IMR-90 (cell line): ENCODE measurements around the gene SIPA1L3. TPM values are rescaled to one million over a fixed set of nuclear protein-coding genes. Genes with fewer than 3 reads are reported as not detected.

Source experiments
- ATAC-seq: fragments of 200-7000 bp; cut with Tn5 transposase; 2 replicates; pipeline ENCODE4 v1.9.1; 2020; ENCODE audit warnings: low read depth, mild to moderate bottlenecking, moderate library complexity
- BruUV-seq: library from RNA; stranded (reverse); fragments of 400-500 nt; replicated peaks from 2 replicates; lab custom pipeline; 2021; lab: Mats Ljungman, UMichigan
- CTCF ChIA-PET: fragments of 300-600 bp; formaldehyde crosslinking; extraction: SDS; loops from one replicate; lab custom pipeline; 2021; ENCODE audit warnings: antibody characterized with exemption; lab: Yijun Ruan, JAX
- POLR2A ChIA-PET: fragments of 300-600 bp; sonication (Branson Sonifier 250); formaldehyde crosslinking; loops from one replicate; lab custom pipeline; 2022; ENCODE audit warnings: antibody characterized with exemption; ENCODE audit not compliant: unreplicated experiment; lab: Charles Lee
- DNase-seq: peaks from one replicate; pipeline ENCODE4 v3.0.0; 2013
- H2AFZ ChIP-seq: replicated peaks from 2 replicates; pipeline ENCODE3; 2013; ENCODE audit warnings: low read length, mild to moderate bottlenecking; ENCODE audit not compliant: poor library complexity
- H2AK5ac ChIP-seq: 2 replicates; pipeline ENCODE4 v1.6.1; 2013; ENCODE audit warnings: low read depth, low read length, inconsistent platforms
- H2AK9ac ChIP-seq: replicated peaks from 2 replicates; pipeline ENCODE3; 2013; ENCODE audit warnings: mild to moderate bottlenecking, low read depth, low read length, moderate library complexity; ENCODE audit not compliant: poor library complexity
- H2BK120ac ChIP-seq: 2 replicates; pipeline ENCODE4 v1.6.1; 2013; ENCODE audit warnings: low read depth, low read length, inconsistent platforms
- H2BK15ac ChIP-seq: 3 replicates; pipeline ENCODE4 v1.6.1; 2013; ENCODE audit warnings: low read depth, low read length, inconsistent platforms
- H2BK20ac ChIP-seq: 2 replicates; pipeline ENCODE4 v1.6.1; 2013; ENCODE audit warnings: low read depth, mild to moderate bottlenecking, inconsistent platforms, low read length, moderate library complexity
- H2BK5ac ChIP-seq: 2 replicates; pipeline ENCODE4 v1.6.1; 2013; ENCODE audit warnings: mild to moderate bottlenecking, low read depth, low read length, inconsistent platforms; ENCODE audit not compliant: poor library complexity, severe bottlenecking
- H3K14ac ChIP-seq: replicated peaks from 2 replicates; pipeline ENCODE4 v1.6.1; 2013; ENCODE audit warnings: low read depth, low read length, inconsistent platforms
- H3K18ac ChIP-seq: 2 replicates; pipeline ENCODE4 v1.6.1; 2013; ENCODE audit warnings: low read depth, low read length, control low read depth
- H3K23ac ChIP-seq: 2 replicates; pipeline ENCODE4 v1.6.1; 2013; ENCODE audit warnings: low read depth, low read length, inconsistent platforms
- H3K27ac ChIP-seq: 2 replicates; pipeline ENCODE4 v1.5.1; 2013; ENCODE audit warnings: mild to moderate bottlenecking, control low read depth, low read length; ENCODE audit not compliant: insufficient read depth
- H3K27me3 ChIP-seq: 2 replicates; pipeline ENCODE4 v1.6.1; 2013; ENCODE audit warnings: low read length; ENCODE audit not compliant: control insufficient read depth, insufficient read depth
- H3K36me3 ChIP-seq: 2 replicates; pipeline ENCODE4 v1.6.1; 2013; ENCODE audit warnings: low read length, mixed read lengths; ENCODE audit not compliant: control insufficient read depth, insufficient read depth
- H3K4ac ChIP-seq: 2 replicates; pipeline ENCODE4 v1.6.1; 2013; ENCODE audit warnings: low read depth, low read length, inconsistent platforms
- H3K4me1 ChIP-seq: 2 replicates; pipeline ENCODE4 v1.6.1; 2013; ENCODE audit warnings: low read length, mixed read lengths; ENCODE audit not compliant: control insufficient read depth, insufficient read depth
- H3K4me2 ChIP-seq: 2 replicates; pipeline ENCODE4 v1.6.1; 2013; ENCODE audit warnings: low read depth, mild to moderate bottlenecking, control low read depth, low read length, moderate library complexity
- H3K4me3 ChIP-seq: 2 replicates; pipeline ENCODE4 v1.5.1; 2013; ENCODE audit warnings: low read depth, mild to moderate bottlenecking, control low read depth, low read length, moderate library complexity; ENCODE audit not compliant: insufficient read depth
- H3K56ac ChIP-seq: 2 replicates; pipeline ENCODE4 v1.6.1; 2013; ENCODE audit warnings: low read length, inconsistent platforms; ENCODE audit not compliant: insufficient read depth; ENCODE audit errors: extremely low read depth
- H3K79me1 ChIP-seq, 2 experiments: 2 replicates each; pipeline ENCODE4 v1.6.1; 2013; ENCODE audit warnings: low read length in 2 of 2, inconsistent platforms in 1 of 2, low read depth in 1 of 2
- H3K9ac ChIP-seq: 2 replicates; pipeline ENCODE4 v1.6.1; 2013; ENCODE audit warnings: low read depth, low read length, control low read depth
- H3K9me1 ChIP-seq: 2 replicates; pipeline ENCODE4 v1.6.1; 2013; ENCODE audit warnings: low read length, inconsistent platforms; ENCODE audit not compliant: insufficient read depth
- H3K9me3 ChIP-seq: 2 replicates; pipeline ENCODE4 v1.6.1; 2013; ENCODE audit warnings: low read length; ENCODE audit not compliant: control insufficient read depth, insufficient read depth
- H4K20me1 ChIP-seq: 2 replicates; pipeline ENCODE4 v1.6.1; 2013; ENCODE audit warnings: low read length, inconsistent platforms; ENCODE audit not compliant: insufficient read depth
- H4K5ac ChIP-seq: 2 replicates; pipeline ENCODE4 v1.6.1; 2013; ENCODE audit warnings: mild to moderate bottlenecking, low read depth, low read length, control low read depth
- H4K8ac ChIP-seq, 2 experiments: 2 replicates each; pipeline ENCODE4 v1.6.1; 2013; ENCODE audit warnings: low read depth in 2 of 2, low read length in 2 of 2, control low read depth in 1 of 2, inconsistent platforms in 1 of 2
- H4K91ac ChIP-seq: 2 replicates; pipeline ENCODE4 v1.6.1; 2013; ENCODE audit warnings: low read depth, low read length, inconsistent platforms; ENCODE audit not compliant: insufficient read depth
- BHLHE40 ChIP-seq: fragments of 150-350 bp; IDR thresholded peaks from 2 replicates; pipeline ENCODE4 v1.6.1; 2016; ENCODE audit warnings: mild to moderate bottlenecking, low read depth, low read length
- CEBPB ChIP-seq: IDR thresholded peaks from 2 replicates; pipeline ENCODE4 v1.6.1; 2012; ENCODE audit warnings: low read depth, low read length, improper control_type of control experiment
- CHD1 ChIP-seq: IDR thresholded peaks from 2 replicates; pipeline ENCODE4 v1.6.1; 2012; ENCODE audit warnings: low read depth, low read length, improper control_type of control experiment
- ELK1 ChIP-seq: fragments of 150-350 bp; IDR thresholded peaks from 2 replicates; pipeline ENCODE4 v1.6.1; 2016; ENCODE audit warnings: low read depth, mild to moderate bottlenecking, low read length, moderate library complexity, borderline replicate concordance
- FOS ChIP-seq: fragments of 150-350 bp; IDR thresholded peaks from 2 replicates; pipeline ENCODE4 v1.6.1; 2016; ENCODE audit warnings: low read depth, low read length
- MAFK ChIP-seq: IDR thresholded peaks from 2 replicates; pipeline ENCODE4 v1.6.1; 2012; ENCODE audit warnings: low read depth, low read length, improper control_type of control experiment
- MAZ ChIP-seq: IDR thresholded peaks from 2 replicates; pipeline ENCODE4 v1.6.1; 2012; ENCODE audit warnings: low read depth, mild to moderate bottlenecking, low read length, improper control_type of control experiment, moderate library complexity, borderline replicate concordance
- MXI1 ChIP-seq: IDR thresholded peaks from 2 replicates; pipeline ENCODE4 v1.6.1; 2012; ENCODE audit warnings: low read depth, mild to moderate bottlenecking, low read length, moderate library complexity, borderline replicate concordance
- NFE2L2 ChIP-seq: fragments of 150-350 bp; IDR thresholded peaks from 2 replicates; pipeline ENCODE4 v1.6.1; 2016; ENCODE audit warnings: low read depth, mild to moderate bottlenecking, low read length
- POLR2A ChIP-seq: IDR thresholded peaks from 2 replicates; pipeline ENCODE4 v1.6.1; 2012; ENCODE audit warnings: mild to moderate bottlenecking, low read depth, low read length
- RAD21 ChIP-seq: IDR thresholded peaks from 2 replicates; pipeline ENCODE4 v1.6.1; 2012; ENCODE audit warnings: low read length, improper control_type of control experiment
- RCOR1 ChIP-seq: IDR thresholded peaks from 2 replicates; pipeline ENCODE4 v1.6.1; 2012; ENCODE audit warnings: mild to moderate bottlenecking, low read length, improper control_type of control experiment; ENCODE audit not compliant: insufficient replicate concordance
- RFX5 ChIP-seq: IDR thresholded peaks from 2 replicates; pipeline ENCODE4 v1.8.0; 2012; ENCODE audit warnings: low read depth, mild to moderate bottlenecking, low read length, moderate library complexity
- SMC3 ChIP-seq: fragments of 150-350 bp; IDR thresholded peaks from 2 replicates; pipeline ENCODE4 v1.6.1; 2016; ENCODE audit warnings: low read depth, mild to moderate bottlenecking, antibody characterized with exemption, low read length, moderate library complexity
- USF2 ChIP-seq: fragments of 150-350 bp; IDR thresholded peaks from 2 replicates; pipeline ENCODE4 v1.6.1; 2017; ENCODE audit warnings: mild to moderate bottlenecking, antibody characterized with exemption, low read length, low read depth
- WGBS, 2 experiments: methylation state at CpG; one replicate each; pipeline versions ENCODE4 v1.1.5 to v1.1.7; 2013; ENCODE audit warnings: missing lambda C conversion rate in 2 of 2; ENCODE audit not compliant: insufficient read length in 1 of 2; ENCODE audit errors: extremely low coverage in 2 of 2; 5-methylcytosine and 5-hydroxymethylcytosine counted together
- dilution Hi-C: fragments of 300-500 bp; cut with HindIII; formaldehyde crosslinking; loops from one replicate; pipeline ENCODE4 v1.14.3; 2018; ENCODE audit warnings: low sequenced_read_pairs; ENCODE audit not compliant: unreplicated experiment
- in situ Hi-C: fragments of 300-500 bp; cut with MboI; formaldehyde crosslinking; loops from 3 replicates; pipeline ENCODE4 v1.14.3; 2019; ENCODE audit warnings: low sequenced_read_pairs, inconsistent platforms, mixed read lengths
- intact Hi-C: fragments of 100-400 bp; cut with micrococcal nuclease; formaldehyde crosslinking; loops from 2 replicates; pipeline ENCODE4 v1.10.0; 2022
- polyA plus RNA-seq, 3 experiments: library from polyadenylated mRNA; depleted of rRNA; stranded (reverse); fragments of >200 nt; gene quantifications; 2 replicates each; pipeline ENCODE4 v1.2.3, GENCODE V29; 2012; ENCODE audit warnings: low replicate concordance in 1 of 3
- total RNA-seq: library from RNA; depleted of rRNA; stranded (reverse); fragments of >200 nt; gene quantifications from 2 replicates; pipeline ENCODE4 v1.2.3, GENCODE V29; 2012
- TF ChIP-seq, protein P1 (sequence below): conservative IDR thresholded peaks from 2 replicates; pipeline ENCODE4 v1.5.1; 2012; ENCODE audit warnings: mild to moderate bottlenecking, low read depth, low read length, improper control_type of control experiment

Gene SIPA1L3
- total and polyA plus RNA-seq, 2 of the 4 experiments (the other 2 are of a cell fraction), result 4.1 to 9.4 TPM

GRCh38 chr19:38180071-38180470, 273.1 kb downstream of the SIPA1L3 start:
- dilution Hi-C loops (no loop called here), intact Hi-C loops (no loop called here), in situ Hi-C loops (no loop called here)
- Histone ChIP-seq H2AFZ (no peak overlapping the region), H2BK15ac (no peak overlapping the region), H3K4me2 (no peak overlapping the region), H2AK5ac (no peak overlapping the region), H3K36me3 (peaks cover 4% of the 10 kb centered on the region), H3K4me3 (no peak overlapping the region), H3K27ac (no peak overlapping the region), H4K8ac (no peak overlapping the region), H3K4ac (no peak overlapping the region), H2AK9ac (no peak overlapping the region), H3K23ac (no peak overlapping the region), H3K9ac (no peak overlapping the region), H2BK120ac (no peak overlapping the region), H4K5ac (no peak overlapping the region), H3K9me1 (peaks cover 16% of the 10 kb centered on the region), H2BK5ac (no peak overlapping the region), H3K18ac (no peak overlapping the region), H3K79me1 (peaks cover 0 to 34% of the 10 kb centered on the region in 2 experiments; a peak in 3 of 4 replicates), H2BK20ac (no peak overlapping the region), H3K4me1 (peaks cover 6% of the 10 kb centered on the region), H4K91ac (no peak overlapping the region), H3K27me3 (no peaks in the 10 kb centered on the region), H4K20me1 (peaks cover 13% of the 10 kb centered on the region; the same call in 1 of the 2 replicates), H3K9me3 (no peaks in the 10 kb centered on the region), H3K56ac (no peak overlapping the region), H3K14ac (no peak overlapping the region)
- BruUV-seq, result no TSS peak
- no CpG with 5 or more reads among the region's 3 CpGs for whole genome bisulfite sequencing, 2 experiments
- ChIA-PET POLR2A (no interaction called here), CTCF (no interaction called here)
- DNase-seq (no peak), ATAC-seq (no peak)
- TF ChIP-seq RAD21, result no peak
- no peak for TF ChIP-seq FOS
- no peak for TF ChIP-seq RCOR1
- no peak for TF ChIP-seq MAFK
- TF ChIP-seq SMC3, result no peak
- TF ChIP-seq USF2, result no peak
- TF ChIP-seq CHD1, result no peak
- no peak for TF ChIP-seq NFE2L2
- no peak for TF ChIP-seq MXI1
- TF ChIP-seq RFX5, result no peak
- no peak for TF ChIP-seq ELK1
- TF ChIP-seq POLR2A, result no peak
- TF ChIP-seq MAZ, result no peak
- TF ChIP-seq, protein P1, sequence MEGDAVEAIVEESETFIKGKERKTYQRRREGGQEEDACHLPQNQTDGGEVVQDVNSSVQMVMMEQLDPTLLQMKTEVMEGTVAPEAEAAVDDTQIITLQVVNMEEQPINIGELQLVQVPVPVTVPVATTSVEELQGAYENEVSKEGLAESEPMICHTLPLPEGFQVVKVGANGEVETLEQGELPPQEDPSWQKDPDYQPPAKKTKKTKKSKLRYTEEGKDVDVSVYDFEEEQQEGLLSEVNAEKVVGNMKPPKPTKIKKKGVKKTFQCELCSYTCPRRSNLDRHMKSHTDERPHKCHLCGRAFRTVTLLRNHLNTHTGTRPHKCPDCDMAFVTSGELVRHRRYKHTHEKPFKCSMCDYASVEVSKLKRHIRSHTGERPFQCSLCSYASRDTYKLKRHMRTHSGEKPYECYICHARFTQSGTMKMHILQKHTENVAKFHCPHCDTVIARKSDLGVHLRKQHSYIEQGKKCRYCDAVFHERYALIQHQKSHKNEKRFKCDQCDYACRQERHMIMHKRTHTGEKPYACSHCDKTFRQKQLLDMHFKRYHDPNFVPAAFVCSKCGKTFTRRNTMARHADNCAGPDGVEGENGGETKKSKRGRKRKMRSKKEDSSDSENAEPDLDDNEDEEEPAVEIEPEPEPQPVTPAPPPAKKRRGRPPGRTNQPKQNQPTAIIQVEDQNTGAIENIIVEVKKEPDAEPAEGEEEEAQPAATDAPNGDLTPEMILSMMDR, result no peak
- no peak for TF ChIP-seq CEBPB
- no peak for TF ChIP-seq BHLHE40
